HUES64 (cell line): Measurements from ENCODE around the gene GUCY1B1.

Experiments
- H3K27ac ChIP-seq: 2 replicates; pipeline ENCODE4 v1.7.0; 2013; ENCODE audit warnings: low read depth, low read length, inconsistent platforms
- H3K27me3 ChIP-seq: 2 replicates; pipeline ENCODE4 v1.6.1; 2013; ENCODE audit warnings: mild to moderate bottlenecking, low read length; ENCODE audit not compliant: insufficient read depth
- H3K36me3 ChIP-seq: 2 replicates; pipeline ENCODE4 v1.6.1; 2013; ENCODE audit warnings: mild to moderate bottlenecking, low read length; ENCODE audit not compliant: insufficient read depth
- H3K4me1 ChIP-seq: 2 replicates; pipeline ENCODE4 v1.6.1; 2013; ENCODE audit warnings: mild to moderate bottlenecking, low read length, moderate library complexity; ENCODE audit not compliant: insufficient read depth
- H3K4me3 ChIP-seq: 2 replicates; pipeline ENCODE4 v1.5.1; 2013; ENCODE audit warnings: mild to moderate bottlenecking, low read length, moderate library complexity
- H3K9ac ChIP-seq: 2 replicates; pipeline ENCODE4 v1.6.1; 2013; ENCODE audit warnings: mild to moderate bottlenecking, low read depth, low read length
- H3K9me3 ChIP-seq: 2 replicates; pipeline ENCODE4 v1.6.1; 2013; ENCODE audit warnings: low read depth, low read length; ENCODE audit not compliant: insufficient read depth
- WGBS: fragments of 150-250, 120-280 bp; methylation state at CpG from one replicate; pipeline ENCODE4 v1.1.7; 2013; ENCODE audit warnings: missing lambda C conversion rate; 5-methylcytosine and 5-hydroxymethylcytosine counted together

GUCY1B1 gene

GRCh38 chr4:155800685-155801343, 42.0 kb downstream of the GUCY1B1 start:
- WGBS: 93% methylated on average over 6 of the region's 7 CpGs
- Histone ChIP-seq H3K9ac (no peak overlapping the region), H3K36me3 (no peaks in the 10 kb centered on the region), H3K27ac (no peak overlapping the region), H3K4me3 (no peak overlapping the region), H3K9me3 (no peaks in the 10 kb centered on the region), H3K4me1 (no peaks in the 10 kb centered on the region), H3K27me3 (no peaks in the 10 kb centered on the region)

- WGBS: 90% methylated on average over 9 of the region's 9 CpGs
- no peaks in the 10 kb centered on the region for H3K4me1 ChIP-seq
- no peak overlapping the region for H3K27ac ChIP-seq
- H3K27me3 ChIP-seq: no peaks in the 10 kb centered on the region
- H3K9me3 ChIP-seq: no peaks in the 10 kb centered on the region
- H3K9ac ChIP-seq: no peak overlapping the region
- H3K36me3 ChIP-seq: no peaks in the 10 kb centered on the region
- no peak overlapping the region for H3K4me3 ChIP-seq
Measured at GRCh38 chr4:155802190-155802959, 43.6 kb downstream of the GUCY1B1 start.

- H3K27ac ChIP-seq: no peak overlapping the region
Measured at GRCh38 chr4:155805016-155805415, 46.2 kb downstream of the GUCY1B1 start.

GRCh38 chr4:155807021-155807420, 48.2 kb downstream of the GUCY1B1 start:
- Histone ChIP-seq H3K9me3 (no peaks in the 10 kb centered on the region), H3K36me3 (no peaks in the 10 kb centered on the region), H3K27me3 (no peaks in the 10 kb centered on the region), H3K4me1 (no peaks in the 10 kb centered on the region), H3K27ac (no peak overlapping the region), H3K9ac (no peak overlapping the region), H3K4me3 (no peak overlapping the region)
- no CpG with 5 or more reads among the region's 1 CpG for WGBS

More at GRCh38 chr4:155805016-155805415, 46.2 kb downstream of the GUCY1B1 start:
- WGBS: 83% methylated on average over 1 of the region's 1 CpG
- no peak overlapping the region for H3K4me3 ChIP-seq
- H3K36me3 ChIP-seq: no peaks in the 10 kb centered on the region
- no peak overlapping the region for H3K9ac ChIP-seq
- no peaks in the 10 kb centered on the region for H3K4me1 ChIP-seq
- no peaks in the 10 kb centered on the region for H3K9me3 ChIP-seq
- H3K27me3 ChIP-seq: no peaks in the 10 kb centered on the region

- Histone ChIP-seq H3K36me3 (no peaks in the 10 kb centered on the region), H3K4me3 (no peak overlapping the region), H3K4me1 (no peaks in the 10 kb centered on the region), H3K27ac (no peak overlapping the region), H3K27me3 (no peaks in the 10 kb centered on the region), H3K9ac (no peak overlapping the region), H3K9me3 (no peaks in the 10 kb centered on the region)
- 80% methylated on average over 1 of the region's 1 CpG for whole genome bisulfite sequencing
Measured at GRCh38 chr4:155809835-155810234, 51.0 kb downstream of the GUCY1B1 start.

GRCh38 chr4:155811083-155811482, 52.3 kb downstream of the GUCY1B1 start:
- H3K4me1 ChIP-seq: no peaks in the 10 kb centered on the region
- WGBS: 79% methylated on average over 2 of the region's 2 CpGs
- no peak overlapping the region for H3K4me3 ChIP-seq
- no peaks in the 10 kb centered on the region for H3K9me3 ChIP-seq
- no peaks in the 10 kb centered on the region for H3K36me3 ChIP-seq
- H3K27me3 ChIP-seq: no peaks in the 10 kb centered on the region
- no peak overlapping the region for H3K9ac ChIP-seq
- H3K27ac ChIP-seq: no peak overlapping the region

GRCh38 chr4:155818639-155819038, 59.8 kb downstream of the GUCY1B1 start:
- Histone ChIP-seq H3K9ac (no peak overlapping the region), H3K27ac (no peak overlapping the region), H3K9me3 (no peaks in the 10 kb centered on the region), H3K36me3 (no peaks in the 10 kb centered on the region), H3K27me3 (no peaks in the 10 kb centered on the region), H3K4me1 (peaks cover 11% of the 10 kb centered on the region), H3K4me3 (no peak overlapping the region)
- WGBS: 96% methylated on average over 2 of the region's 2 CpGs

- WGBS: 78% methylated on average over 1 of the region's 1 CpG
- no peaks in the 10 kb centered on the region for H3K27me3 ChIP-seq
- H3K36me3 ChIP-seq: no peaks in the 10 kb centered on the region
- H3K4me3 ChIP-seq: no peak overlapping the region
- peaks cover 11% of the 10 kb centered on the region for H3K4me1 ChIP-seq
- no peaks in the 10 kb centered on the region for H3K9me3 ChIP-seq
- H3K27ac ChIP-seq: no peak overlapping the region
- no peak overlapping the region for H3K9ac ChIP-seq
Measured at GRCh38 chr4:155819066-155819465, 60.2 kb downstream of the GUCY1B1 start.

- 86% methylated on average over 2 of the region's 4 CpGs for WGBS
Measured at GRCh38 chr4:155820887-155821518, 62.2 kb downstream of the GUCY1B1 start.

GRCh38 chr4:155822572-155822971, 63.8 kb downstream of the GUCY1B1 start:
- H3K4me1 ChIP-seq: peaks cover 11% of the 10 kb centered on the region
- no peaks in the 10 kb centered on the region for H3K9me3 ChIP-seq
- no peak overlapping the region for H3K27ac ChIP-seq
- H3K4me3 ChIP-seq: no peak overlapping the region
- WGBS: 95% methylated on average over 1 of the region's 3 CpGs
- no peaks in the 10 kb centered on the region for H3K36me3 ChIP-seq
- no peaks in the 10 kb centered on the region for H3K27me3 ChIP-seq
- no peak overlapping the region for H3K9ac ChIP-seq

More at GRCh38 chr4:155820887-155821518, 62.2 kb downstream of the GUCY1B1 start:
- Histone ChIP-seq H3K36me3 (no peaks in the 10 kb centered on the region), H3K9me3 (no peaks in the 10 kb centered on the region), H3K27me3 (no peaks in the 10 kb centered on the region), H3K4me3 (no peak overlapping the region), H3K4me1 (peaks cover 11% of the 10 kb centered on the region), H3K27ac (no peak overlapping the region), H3K9ac (no peak overlapping the region)

- H3K36me3 ChIP-seq: no peaks in the 10 kb centered on the region
- no peaks in the 10 kb centered on the region for H3K27me3 ChIP-seq
- H3K9me3 ChIP-seq: no peaks in the 10 kb centered on the region
- H3K4me3 ChIP-seq: no peak overlapping the region
- H3K4me1 ChIP-seq: no peaks in the 10 kb centered on the region
- H3K27ac ChIP-seq: no peak overlapping the region
- WGBS: 100% methylated on average over 3 of the region's 3 CpGs
- H3K9ac ChIP-seq: no peak overlapping the region
Measured at GRCh38 chr4:155828628-155829027, 69.8 kb downstream of the GUCY1B1 start.
